ENCODE results near the gene KCND2. TPM values are rescaled to one million over a fixed set of nuclear protein-coding genes. Genes with fewer than 3 reads are reported as not detected.

KCND2 gene
- total RNA-seq, 1 experiment from 2014 or later: not detected

DNA sequence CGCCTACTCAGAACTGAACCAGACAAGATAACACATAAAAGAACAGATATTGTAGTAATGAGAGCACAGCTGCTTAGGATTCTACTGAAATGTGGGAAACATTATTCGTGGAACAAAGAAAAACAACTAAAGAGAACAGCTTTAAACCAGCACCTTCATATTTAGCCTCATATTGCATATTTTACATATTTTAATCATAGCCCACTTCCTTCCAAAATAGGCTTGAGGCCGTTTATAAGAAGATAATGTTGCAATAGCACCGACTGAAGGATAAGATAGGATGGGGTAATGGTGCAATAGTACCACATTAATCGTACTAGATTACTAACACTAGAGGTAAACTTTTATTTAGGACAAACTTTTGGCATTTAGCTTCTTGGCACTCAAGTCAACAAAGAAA lies 71.3 kb downstream of the KCND2 start:
- Histone ChIP-seq H3K4me1 (ENCODE audit: control insufficient read depth, insufficient read depth, low read length) (no peaks in the 10 kb centered on the region), H3K36me3 (ENCODE audit: control insufficient read depth, insufficient read depth, low read length) (no peaks in the 10 kb centered on the region), H3K27ac (ENCODE audit: low read length) (no peak overlapping the region), H3K9me3 (ENCODE audit: control insufficient read depth, insufficient read depth, low read depth, low read length) (no peaks in the 10 kb centered on the region), H3K27me3 (ENCODE audit: control insufficient read depth, insufficient read depth, low read length) (no peaks in the 10 kb centered on the region), H3K4me3 (ENCODE audit: low read depth in 2 of 2, low read length in 2 of 2) (no peak overlapping the region)
- ChIA-PET CTCF (no interaction called here), POLR2A (no interaction called here)
- BruUV-seq (replicated peaks): no TSS peak
- TF ChIP-seq SIN3A (IDR thresholded peaks at IDR 0.05; ENCODE audit: borderline replicate concordance, insufficient read depth, low read depth, low read length): no peak
- TF ChIP-seq, protein P1, sequence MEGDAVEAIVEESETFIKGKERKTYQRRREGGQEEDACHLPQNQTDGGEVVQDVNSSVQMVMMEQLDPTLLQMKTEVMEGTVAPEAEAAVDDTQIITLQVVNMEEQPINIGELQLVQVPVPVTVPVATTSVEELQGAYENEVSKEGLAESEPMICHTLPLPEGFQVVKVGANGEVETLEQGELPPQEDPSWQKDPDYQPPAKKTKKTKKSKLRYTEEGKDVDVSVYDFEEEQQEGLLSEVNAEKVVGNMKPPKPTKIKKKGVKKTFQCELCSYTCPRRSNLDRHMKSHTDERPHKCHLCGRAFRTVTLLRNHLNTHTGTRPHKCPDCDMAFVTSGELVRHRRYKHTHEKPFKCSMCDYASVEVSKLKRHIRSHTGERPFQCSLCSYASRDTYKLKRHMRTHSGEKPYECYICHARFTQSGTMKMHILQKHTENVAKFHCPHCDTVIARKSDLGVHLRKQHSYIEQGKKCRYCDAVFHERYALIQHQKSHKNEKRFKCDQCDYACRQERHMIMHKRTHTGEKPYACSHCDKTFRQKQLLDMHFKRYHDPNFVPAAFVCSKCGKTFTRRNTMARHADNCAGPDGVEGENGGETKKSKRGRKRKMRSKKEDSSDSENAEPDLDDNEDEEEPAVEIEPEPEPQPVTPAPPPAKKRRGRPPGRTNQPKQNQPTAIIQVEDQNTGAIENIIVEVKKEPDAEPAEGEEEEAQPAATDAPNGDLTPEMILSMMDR (IDR thresholded peaks at IDR 0.05): no peak
- in situ Hi-C loops (cut with HindIII; ENCODE audit: low pct_unique_long_range_greater_than_20kb, low sequenced_read_pairs) (no loop called here), intact Hi-C loops (cut with micrococcal nuclease; ENCODE audit: unreplicated experiment) (no loop called here)
- ATAC-seq (no peak), DNase-seq (ENCODE audit: low read depth, low spot score) (no peak)

DNA sequence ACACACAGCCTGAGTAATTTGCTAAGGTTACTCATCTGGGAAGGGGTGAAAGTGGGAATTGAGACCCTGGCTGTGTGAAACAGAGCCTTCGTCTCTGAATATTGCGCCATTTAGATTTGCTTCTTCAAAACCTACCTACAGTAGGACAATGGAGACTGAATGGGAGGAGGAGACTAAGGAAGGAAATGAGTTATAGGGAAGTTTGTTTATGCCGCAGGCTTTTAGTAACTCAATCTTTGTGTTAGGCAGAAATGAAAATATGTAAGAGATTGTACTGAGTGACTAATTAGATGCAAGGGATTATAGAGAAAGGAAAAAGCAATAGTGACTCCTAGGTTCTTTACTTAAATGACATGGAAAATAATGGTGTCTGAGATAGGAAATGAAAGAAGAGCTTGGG lies 80.2 kb downstream of the KCND2 start:
- Histone ChIP-seq H3K27me3 (ENCODE audit: control insufficient read depth, insufficient read depth, low read length) (no peaks in the 10 kb centered on the region), H3K36me3 (ENCODE audit: control insufficient read depth, insufficient read depth, low read length) (no peaks in the 10 kb centered on the region), H3K27ac (ENCODE audit: low read length) (no peak overlapping the region), H3K4me3 (ENCODE audit: low read depth in 2 of 2, low read length in 2 of 2) (no peak overlapping the region), H3K4me1 (ENCODE audit: control insufficient read depth, insufficient read depth, low read length) (no peaks in the 10 kb centered on the region), H3K9me3 (ENCODE audit: control insufficient read depth, insufficient read depth, low read depth, low read length) (no peaks in the 10 kb centered on the region)
- POLR2A ChIA-PET: no interaction called here
- ATAC-seq (no peak), DNase-seq (ENCODE audit: low read depth, low spot score) (no peak)
- TF ChIP-seq POLR2AphosphoS5 (IDR thresholded peaks at IDR 0.05; ENCODE audit: low read depth, low read length) (no peak), SIN3A (IDR thresholded peaks at IDR 0.05; ENCODE audit: borderline replicate concordance, insufficient read depth, low read depth, low read length) (no peak), TCF7L2 (IDR thresholded peaks at IDR 0.05; ENCODE audit: low read depth, low read length) (no peak)
- TF ChIP-seq, protein P2, sequence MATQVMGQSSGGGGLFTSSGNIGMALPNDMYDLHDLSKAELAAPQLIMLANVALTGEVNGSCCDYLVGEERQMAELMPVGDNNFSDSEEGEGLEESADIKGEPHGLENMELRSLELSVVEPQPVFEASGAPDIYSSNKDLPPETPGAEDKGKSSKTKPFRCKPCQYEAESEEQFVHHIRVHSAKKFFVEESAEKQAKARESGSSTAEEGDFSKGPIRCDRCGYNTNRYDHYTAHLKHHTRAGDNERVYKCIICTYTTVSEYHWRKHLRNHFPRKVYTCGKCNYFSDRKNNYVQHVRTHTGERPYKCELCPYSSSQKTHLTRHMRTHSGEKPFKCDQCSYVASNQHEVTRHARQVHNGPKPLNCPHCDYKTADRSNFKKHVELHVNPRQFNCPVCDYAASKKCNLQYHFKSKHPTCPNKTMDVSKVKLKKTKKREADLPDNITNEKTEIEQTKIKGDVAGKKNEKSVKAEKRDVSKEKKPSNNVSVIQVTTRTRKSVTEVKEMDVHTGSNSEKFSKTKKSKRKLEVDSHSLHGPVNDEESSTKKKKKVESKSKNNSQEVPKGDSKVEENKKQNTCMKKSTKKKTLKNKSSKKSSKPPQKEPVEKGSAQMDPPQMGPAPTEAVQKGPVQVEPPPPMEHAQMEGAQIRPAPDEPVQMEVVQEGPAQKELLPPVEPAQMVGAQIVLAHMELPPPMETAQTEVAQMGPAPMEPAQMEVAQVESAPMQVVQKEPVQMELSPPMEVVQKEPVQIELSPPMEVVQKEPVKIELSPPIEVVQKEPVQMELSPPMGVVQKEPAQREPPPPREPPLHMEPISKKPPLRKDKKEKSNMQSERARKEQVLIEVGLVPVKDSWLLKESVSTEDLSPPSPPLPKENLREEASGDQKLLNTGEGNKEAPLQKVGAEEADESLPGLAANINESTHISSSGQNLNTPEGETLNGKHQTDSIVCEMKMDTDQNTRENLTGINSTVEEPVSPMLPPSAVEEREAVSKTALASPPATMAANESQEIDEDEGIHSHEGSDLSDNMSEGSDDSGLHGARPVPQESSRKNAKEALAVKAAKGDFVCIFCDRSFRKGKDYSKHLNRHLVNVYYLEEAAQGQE (IDR thresholded peaks at IDR 0.05; ENCODE audit: insufficient read depth in 1 of 2, low read depth in 2 of 2, low read length in 1 of 2): no peak
- TF ChIP-seq, protein P1 (IDR thresholded peaks at IDR 0.05): no peak
- in situ Hi-C loops (cut with HindIII; ENCODE audit: low pct_unique_long_range_greater_than_20kb, low sequenced_read_pairs) (no loop called here), intact Hi-C loops (cut with micrococcal nuclease; ENCODE audit: unreplicated experiment) (no loop called here)
- CTCF ChIA-PET: interaction anchor here (0.7 kb wide), 1 partner anchor 739 kb away, joined by 3 read pairs; no protein-coding TSS in a partner anchor
- no TSS peak for BruUV-seq (replicated peaks)

All from Panc1 (cell line).